Activated CD8-positive, alpha-beta T cell treated with anti-CD3 and anti-CD28 coated beads, Interleukin-2, amount 10 ng/mL, durations not matched to agents 7 days and 5 days (primary cell): ENCODE data around the gene PDS5A. TPM values are rescaled to one million over a fixed set of nuclear protein-coding genes. Genes with fewer than 3 reads are reported as not detected.
A peak's percentile ranks its signal among the peaks of the same experiment; 100 is the strongest.
"Not testable (repeated sequence)": the region's sequence is repeated elsewhere in the genome, so short reads cannot be mapped to it uniquely, and the experiment has no call there.

Experiments
- ATAC-seq: fragments of 150-1000 bp; cut with Tn5 transposase; one replicate; pipeline ENCODE4 v1.10.0; 2021; ENCODE audit warnings: moderate library complexity
- CTCF ChIA-PET: fragments of 350-600 bp; sonication (Branson Sonifier 250); formaldehyde crosslinking; loops from one replicate; lab custom pipeline; 2021; ENCODE audit warnings: antibody characterized with exemption; lab: Charles Lee
- POLR2A ChIA-PET: fragments of 350-600 bp; sonication (Branson Sonifier 250); formaldehyde crosslinking; loops from one replicate; lab custom pipeline; 2021; ENCODE audit warnings: antibody characterized with exemption; lab: Charles Lee
- DNase-seq: peaks from one replicate; pipeline ENCODE4 v3.0.0-alpha.2; 2020
- H3K27ac Mint-ChIP-seq: one replicate; pipeline ENCODE4 v1.8.0; 2021; ENCODE audit warnings: mild to moderate bottlenecking, mixed read lengths
- H3K27me3 Mint-ChIP-seq: one replicate; pipeline ENCODE4 v1.8.0; 2021; ENCODE audit warnings: low read depth, mixed read lengths
- H3K36me3 Mint-ChIP-seq: one replicate; pipeline ENCODE4 v1.8.0; 2021; ENCODE audit warnings: low read depth, mixed read lengths
- H3K4me1 Mint-ChIP-seq: one replicate; pipeline ENCODE4 v1.8.0; 2021; ENCODE audit warnings: low read depth, mixed read lengths
- H3K4me3 Mint-ChIP-seq: one replicate; pipeline ENCODE4 v1.8.0; 2021; ENCODE audit warnings: mild to moderate bottlenecking, mixed read lengths
- H3K9me3 Mint-ChIP-seq: one replicate; pipeline ENCODE4 v1.8.0; 2022; ENCODE audit warnings: mixed read lengths; ENCODE audit not compliant: insufficient read depth
- total RNA-seq, 2 experiments: library from RNA; stranded (reverse); gene quantifications; one replicate each; pipeline ENCODE4 v1.2.3, GENCODE V29; 2021

Gene PDS5A, protein sequence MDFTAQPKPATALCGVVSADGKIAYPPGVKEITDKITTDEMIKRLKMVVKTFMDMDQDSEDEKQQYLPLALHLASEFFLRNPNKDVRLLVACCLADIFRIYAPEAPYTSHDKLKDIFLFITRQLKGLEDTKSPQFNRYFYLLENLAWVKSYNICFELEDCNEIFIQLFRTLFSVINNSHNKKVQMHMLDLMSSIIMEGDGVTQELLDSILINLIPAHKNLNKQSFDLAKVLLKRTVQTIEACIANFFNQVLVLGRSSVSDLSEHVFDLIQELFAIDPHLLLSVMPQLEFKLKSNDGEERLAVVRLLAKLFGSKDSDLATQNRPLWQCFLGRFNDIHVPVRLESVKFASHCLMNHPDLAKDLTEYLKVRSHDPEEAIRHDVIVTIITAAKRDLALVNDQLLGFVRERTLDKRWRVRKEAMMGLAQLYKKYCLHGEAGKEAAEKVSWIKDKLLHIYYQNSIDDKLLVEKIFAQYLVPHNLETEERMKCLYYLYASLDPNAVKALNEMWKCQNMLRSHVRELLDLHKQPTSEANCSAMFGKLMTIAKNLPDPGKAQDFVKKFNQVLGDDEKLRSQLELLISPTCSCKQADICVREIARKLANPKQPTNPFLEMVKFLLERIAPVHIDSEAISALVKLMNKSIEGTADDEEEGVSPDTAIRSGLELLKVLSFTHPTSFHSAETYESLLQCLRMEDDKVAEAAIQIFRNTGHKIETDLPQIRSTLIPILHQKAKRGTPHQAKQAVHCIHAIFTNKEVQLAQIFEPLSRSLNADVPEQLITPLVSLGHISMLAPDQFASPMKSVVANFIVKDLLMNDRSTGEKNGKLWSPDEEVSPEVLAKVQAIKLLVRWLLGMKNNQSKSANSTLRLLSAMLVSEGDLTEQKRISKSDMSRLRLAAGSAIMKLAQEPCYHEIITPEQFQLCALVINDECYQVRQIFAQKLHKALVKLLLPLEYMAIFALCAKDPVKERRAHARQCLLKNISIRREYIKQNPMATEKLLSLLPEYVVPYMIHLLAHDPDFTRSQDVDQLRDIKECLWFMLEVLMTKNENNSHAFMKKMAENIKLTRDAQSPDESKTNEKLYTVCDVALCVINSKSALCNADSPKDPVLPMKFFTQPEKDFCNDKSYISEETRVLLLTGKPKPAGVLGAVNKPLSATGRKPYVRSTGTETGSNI (N-terminal part only)
- 100 to 1,000 TPM; 120 to 126 TPM for total RNA-seq

DNA sequence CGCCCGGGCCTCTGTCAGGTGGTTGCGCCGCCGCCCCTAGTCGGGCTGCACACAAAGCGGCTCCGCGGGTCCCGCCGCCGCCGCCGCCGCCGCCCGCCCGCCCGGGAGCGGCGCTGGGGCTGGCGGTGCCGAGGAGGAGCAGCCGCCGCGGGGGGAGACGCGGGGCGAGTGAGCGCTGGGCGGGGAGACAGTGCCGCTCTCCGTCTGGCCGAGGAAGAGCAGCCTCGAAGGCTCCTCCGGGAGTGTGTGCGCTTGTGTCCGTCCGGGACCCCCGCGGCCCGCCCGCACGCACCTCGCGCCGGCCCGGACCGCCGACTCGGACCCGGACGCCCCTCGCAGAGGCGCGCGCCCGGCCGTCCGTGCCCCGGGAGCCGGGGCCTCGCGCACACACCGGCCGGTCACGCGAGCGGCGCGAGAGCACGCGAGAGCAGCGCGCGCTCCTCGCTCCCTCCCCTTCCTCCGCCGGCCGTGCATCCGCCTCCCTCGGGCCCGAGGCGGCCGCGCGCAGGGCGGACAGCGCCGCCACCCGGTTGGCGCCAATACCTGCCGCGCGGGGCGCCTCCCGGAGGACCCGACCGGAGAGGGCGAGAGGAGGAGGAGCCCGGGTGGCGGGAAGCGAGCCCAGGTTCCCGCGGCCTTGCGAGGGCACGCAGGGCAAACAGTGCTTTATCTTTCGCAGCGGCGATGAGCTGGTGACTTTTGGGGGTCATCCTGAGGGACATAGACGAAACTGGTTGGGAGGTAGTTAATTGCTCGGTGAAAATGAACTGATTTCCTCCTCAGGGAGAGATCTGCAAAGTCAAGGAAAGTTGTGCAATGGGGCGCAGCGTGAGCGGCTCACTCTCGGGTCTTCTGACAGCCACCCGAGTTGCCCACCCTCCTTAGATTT, at the start of gene PDS5A:
Gene PDS5A, minus strand, starts transcription at position 423 of the 889 bp plus-strand sequence. CDS start 1,334 bp downstream, outside the sequence.
- peak within 1 kb of the TSS; percentile 90 for H3K27ac Mint-ChIP-seq
- no peaks in the 10 kb centered on the region for H3K9me3 Mint-ChIP-seq
- no peaks in the 10 kb centered on the region for H3K27me3 Mint-ChIP-seq
- H3K4me1 Mint-ChIP-seq, result peaks cover 41% of the 10 kb centered on the region
- peak within 1 kb of the TSS; percentile 94 for H3K4me3 Mint-ChIP-seq
- ATAC-seq (peak; percentile 85), DNase-seq (peak; percentile 91)
- peaks cover 31% of the 10 kb centered on the region for H3K36me3 Mint-ChIP-seq
- CTCF ChIA-PET, result interaction anchor here (0.7 to 1.7 kb wide), 20 partner anchors 9 to 511 kb away, joined by 3 to 9 read pairs (median 4); partner anchors contain the start of gene N4BP2
- POLR2A ChIA-PET, result interaction anchor here (0.6 to 1.4 kb wide), 8 partner anchors 15 to 340 kb away, joined by 3 to 8 read pairs (median 3); partner anchors contain the start of genes N4BP2 and UBE2K

DNA sequence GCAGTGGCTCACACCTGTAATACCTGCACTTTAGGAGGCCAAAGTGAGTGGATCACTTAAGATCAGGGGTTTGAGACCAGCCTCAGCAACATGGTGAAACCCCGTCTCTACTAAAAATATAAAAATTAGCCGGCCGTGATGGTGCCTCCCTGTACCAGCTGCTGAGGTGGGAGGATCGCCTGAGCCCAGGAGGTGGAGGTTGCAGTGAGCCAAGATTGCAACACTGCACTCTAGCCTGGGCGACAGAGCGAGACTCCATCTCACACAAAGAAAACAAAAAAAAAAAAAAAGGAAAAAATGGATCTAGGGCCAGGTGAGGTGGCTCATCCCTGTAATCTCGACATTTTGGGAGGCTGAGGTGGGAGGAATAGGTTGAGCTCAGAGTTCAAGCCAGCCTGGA, 46.3 kb upstream of the PDS5A start:
- H3K9me3 Mint-ChIP-seq, H3K27ac Mint-ChIP-seq, ATAC-seq, H3K4me1 Mint-ChIP-seq, CTCF ChIA-PET, DNase-seq, POLR2A ChIA-PET, H3K27me3 Mint-ChIP-seq, H3K36me3 Mint-ChIP-seq, H3K4me3 Mint-ChIP-seq: not testable (repeated sequence)

DNA sequence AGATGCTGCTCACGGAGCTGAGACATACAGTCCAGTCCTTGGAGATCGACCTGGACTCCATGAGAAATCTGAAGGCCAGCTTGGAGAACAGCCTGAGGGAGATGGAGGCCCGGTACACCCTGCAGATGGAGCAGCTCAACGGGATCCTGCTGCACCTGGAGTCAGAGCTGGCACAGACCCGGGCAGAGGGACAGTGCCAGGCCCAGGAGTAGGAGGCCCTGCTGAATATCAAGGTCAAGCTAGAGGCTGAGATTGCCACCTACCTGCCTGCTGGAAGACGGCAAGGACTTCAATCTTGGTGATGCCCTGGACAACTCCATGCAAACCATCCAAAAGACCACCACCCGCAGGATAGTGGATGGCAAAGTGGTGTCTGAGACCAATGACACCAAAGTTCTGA, 43.4 kb upstream of the PDS5A start:
- H3K9me3 Mint-ChIP-seq, H3K4me3 Mint-ChIP-seq, CTCF ChIA-PET, H3K27ac Mint-ChIP-seq, H3K27me3 Mint-ChIP-seq, H3K4me1 Mint-ChIP-seq, DNase-seq, H3K36me3 Mint-ChIP-seq, ATAC-seq: not testable (repeated sequence)
- POLR2A ChIA-PET, result interaction anchor here (1.0 kb wide), 1 partner anchor 35 kb away, joined by 3 read pairs; the partner anchor contains the start of gene N4BP2

DNA sequence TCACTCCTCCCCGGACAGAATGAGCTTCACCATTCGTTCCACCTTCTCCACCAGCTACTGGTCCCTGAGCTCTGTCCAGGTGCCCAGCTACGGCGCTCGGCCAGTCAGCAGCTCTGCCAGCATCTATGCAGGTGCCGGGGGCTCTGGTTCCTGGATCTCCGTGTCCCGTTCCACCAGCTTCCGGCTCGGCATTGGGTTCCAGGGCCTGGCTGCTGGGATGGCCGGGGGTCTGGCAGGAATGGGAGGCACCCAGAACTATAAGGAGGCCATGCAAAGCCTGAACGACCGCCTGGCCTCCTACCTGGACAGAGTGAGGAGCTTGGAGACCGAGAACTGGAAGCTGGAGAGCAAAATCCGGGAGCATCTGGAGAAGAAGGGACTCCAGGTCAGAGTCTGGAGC, 42.5 kb upstream of the PDS5A start:
- Mint-ChIP-seq H3K9me3 (no peaks in the 10 kb centered on the region), H3K4me3 (no peak overlapping the region), H3K27me3 (no peaks in the 10 kb centered on the region), H3K36me3 (no peaks in the 10 kb centered on the region), H3K27ac (no peak overlapping the region), H3K4me1 (no peaks in the 10 kb centered on the region)
- ChIA-PET CTCF (no interaction called here), POLR2A (no interaction called here)
- no peak for ATAC-seq
- no peak for DNase-seq

DNA sequence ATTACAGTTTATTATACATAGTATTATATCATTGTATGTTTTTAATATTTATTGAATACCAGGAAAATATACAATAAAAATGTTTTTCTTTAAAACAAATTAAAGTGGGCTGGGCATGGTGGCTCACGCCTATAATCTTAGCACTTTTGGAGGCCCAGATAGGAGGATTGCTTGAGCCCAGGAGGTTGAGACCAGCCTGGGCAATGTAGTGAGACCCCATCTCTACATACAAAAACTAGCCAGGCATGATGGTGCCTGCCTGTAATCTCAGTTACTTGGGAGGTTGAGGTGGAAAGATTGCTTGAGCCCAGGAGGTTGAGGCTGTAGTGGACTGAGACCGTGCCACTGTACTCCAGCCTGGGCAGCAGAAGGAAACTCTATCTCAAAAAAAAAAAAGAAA, 38.3 kb upstream of the PDS5A start:
- Mint-ChIP-seq H3K27ac (no peak overlapping the region), H3K4me1 (no peaks in the 10 kb centered on the region), H3K4me3 (no peak overlapping the region), H3K9me3 (no peaks in the 10 kb centered on the region), H3K36me3 (no peaks in the 10 kb centered on the region), H3K27me3 (no peaks in the 10 kb centered on the region)
- ChIA-PET POLR2A (no interaction called here), CTCF (no interaction called here)
- ATAC-seq (no peak), DNase-seq (no peak)

DNA sequence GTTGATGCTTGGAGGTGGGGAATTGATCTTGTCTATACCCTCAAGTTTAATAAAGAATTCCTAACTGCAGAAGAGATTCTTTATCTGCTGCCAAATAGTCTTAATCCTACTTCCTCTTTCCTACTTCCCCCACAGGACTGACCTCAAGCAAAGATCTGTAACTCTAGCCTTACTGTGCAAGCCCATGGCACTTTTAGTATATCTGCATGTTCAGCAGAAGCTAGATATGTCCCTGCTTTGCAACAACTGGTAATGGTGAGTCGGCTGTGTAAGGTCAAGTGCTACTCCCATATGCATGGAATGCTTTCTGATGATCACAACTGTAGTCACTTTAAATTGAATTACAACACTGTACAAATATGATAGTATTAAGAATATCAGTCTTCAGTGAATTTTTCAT, 26.3 kb upstream of the PDS5A start:
- DNase-seq, result no peak
- CTCF ChIA-PET, result no interaction called here

DNA sequence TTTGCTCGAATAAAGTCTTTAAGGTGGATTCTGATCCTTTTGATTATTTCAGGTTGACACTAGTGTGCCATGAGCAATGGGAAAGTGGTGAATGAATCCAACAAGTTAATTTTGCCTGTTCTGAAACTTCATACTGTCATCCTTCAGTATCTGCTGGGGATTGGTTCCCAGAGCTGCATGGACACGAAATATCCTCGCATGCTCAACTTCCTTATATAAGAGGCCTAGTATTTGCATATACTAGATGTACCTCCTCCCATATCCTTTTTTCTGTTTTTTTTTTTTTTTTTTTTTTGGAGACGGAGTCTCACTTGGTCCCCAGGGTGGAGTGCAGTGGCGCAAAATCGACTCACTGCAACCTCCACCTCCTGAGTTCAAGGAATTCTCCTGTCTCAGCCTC, 23.0 kb upstream of the PDS5A start:
- H3K9me3 Mint-ChIP-seq, result no peaks in the 10 kb centered on the region
- ATAC-seq (no peak), DNase-seq (no peak)
- no peak overlapping the region for H3K27ac Mint-ChIP-seq
- no peaks in the 10 kb centered on the region for H3K4me1 Mint-ChIP-seq
- ChIA-PET POLR2A (no interaction called here), CTCF (no interaction called here)
- H3K36me3 Mint-ChIP-seq, result no peaks in the 10 kb centered on the region
- no peaks in the 10 kb centered on the region for H3K27me3 Mint-ChIP-seq
- H3K4me3 Mint-ChIP-seq, result no peak overlapping the region

More for the DNA sequence above, 26.3 kb upstream of the PDS5A start:
- Mint-ChIP-seq H3K27me3 (no peaks in the 10 kb centered on the region), H3K36me3 (no peaks in the 10 kb centered on the region), H3K27ac (no peak overlapping the region), H3K9me3 (no peaks in the 10 kb centered on the region), H3K4me3 (no peak overlapping the region), H3K4me1 (no peaks in the 10 kb centered on the region)
- POLR2A ChIA-PET, result interaction anchor here (0.6 to 0.7 kb wide), 2 partner anchors 26 to 206 kb away, joined by 3 read pairs; no protein-coding TSS in a partner anchor
- no peak for ATAC-seq

DNA sequence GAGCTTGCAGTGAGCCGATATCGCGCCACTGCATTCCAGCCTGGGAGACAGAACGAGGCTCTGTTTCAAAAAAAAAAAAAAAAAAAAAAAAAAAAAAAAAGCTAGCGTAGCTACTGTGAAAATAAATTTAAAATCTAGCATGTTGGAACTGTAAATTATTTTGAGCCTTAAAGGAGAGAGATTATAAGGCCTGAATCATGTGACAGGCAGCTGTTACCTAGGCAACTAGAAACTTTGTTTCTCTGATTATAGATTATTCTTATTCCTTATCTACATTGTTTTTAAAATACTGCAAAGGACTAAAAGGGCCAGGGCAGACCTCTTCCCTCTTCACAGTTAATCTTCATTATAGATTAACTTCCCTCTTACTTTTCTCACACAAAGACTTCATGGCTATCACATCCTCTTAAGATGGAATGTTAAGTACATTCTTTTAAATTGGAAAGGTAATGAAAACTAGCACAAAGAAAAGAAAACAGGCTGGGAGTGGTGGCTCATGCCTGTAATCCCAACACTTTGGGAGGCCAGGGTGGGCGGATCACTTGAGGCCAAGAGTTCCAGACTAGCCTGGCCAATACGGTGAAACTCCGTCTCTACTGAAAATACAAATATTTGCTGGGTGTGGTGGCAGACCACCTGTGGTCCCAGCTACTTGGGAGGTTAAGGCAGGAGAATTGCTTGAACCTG, 21.1 kb upstream of the PDS5A start:
- no peaks in the 10 kb centered on the region for H3K36me3 Mint-ChIP-seq
- ChIA-PET CTCF (no interaction called here), POLR2A (no interaction called here)
- H3K9me3 Mint-ChIP-seq, result no peaks in the 10 kb centered on the region
- ATAC-seq (no peak), DNase-seq (no peak)
- H3K4me1 Mint-ChIP-seq, result no peaks in the 10 kb centered on the region
- no peak overlapping the region for H3K27ac Mint-ChIP-seq
- H3K4me3 Mint-ChIP-seq, result no peak overlapping the region
- peaks cover 3% of the 10 kb centered on the region for H3K27me3 Mint-ChIP-seq

DNA sequence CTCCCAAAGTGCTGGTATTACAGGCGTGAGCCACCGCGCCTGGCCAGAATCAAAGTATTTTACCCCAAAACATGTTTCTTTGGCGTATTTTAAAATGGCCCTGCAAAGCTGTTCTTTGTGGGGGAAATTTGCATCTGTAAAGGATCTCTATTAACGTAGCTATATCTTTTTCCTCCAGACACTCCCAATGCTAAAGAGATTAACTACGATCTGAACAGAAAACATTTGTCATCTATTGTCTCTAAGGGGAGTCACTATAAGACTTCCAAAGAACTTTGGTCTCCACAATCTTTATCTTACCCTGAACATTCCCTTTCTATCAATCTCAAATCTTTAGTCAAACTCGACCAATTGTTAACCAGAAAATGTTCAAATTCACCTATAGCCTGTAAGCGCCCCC, 19.1 kb upstream of the PDS5A start:
- ChIA-PET POLR2A (no interaction called here), CTCF (no interaction called here)
- no peaks in the 10 kb centered on the region for H3K36me3 Mint-ChIP-seq
- DNase-seq (no peak), ATAC-seq (no peak)
- no peak overlapping the region for H3K27ac Mint-ChIP-seq
- H3K4me1 Mint-ChIP-seq, result no peaks in the 10 kb centered on the region
- peaks cover 3% of the 10 kb centered on the region for H3K27me3 Mint-ChIP-seq
- H3K4me3 Mint-ChIP-seq, result no peak overlapping the region
- H3K9me3 Mint-ChIP-seq, result no peaks in the 10 kb centered on the region

DNA sequence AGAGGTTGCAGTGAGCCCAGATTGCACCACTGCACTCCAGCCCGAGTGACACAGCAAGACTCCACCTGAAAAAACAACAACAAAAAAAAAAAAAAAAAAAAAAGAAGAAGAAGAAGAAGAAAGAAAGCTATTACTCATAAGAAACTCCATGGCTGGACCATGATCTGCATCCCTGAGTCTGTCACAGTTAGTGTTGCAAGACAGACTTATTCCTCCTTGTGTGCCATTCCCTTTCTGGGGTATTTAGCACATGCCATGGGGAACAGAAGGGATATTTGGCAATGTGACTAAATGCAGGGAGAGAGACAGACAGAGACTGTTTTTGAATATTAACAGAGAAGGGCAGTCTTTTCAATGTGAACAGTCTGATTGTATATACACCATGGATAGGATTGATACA, 16.7 kb upstream of the PDS5A start:
- no peak overlapping the region for H3K4me3 Mint-ChIP-seq
- ChIA-PET CTCF (interaction anchor here (1.0 kb wide), 1 partner anchor 19 kb away, joined by 3 read pairs; no protein-coding TSS in a partner anchor), POLR2A (no interaction called here)
- DNase-seq (no peak), ATAC-seq (no peak)
- H3K4me1 Mint-ChIP-seq, result no peaks in the 10 kb centered on the region
- no peak overlapping the region for H3K27ac Mint-ChIP-seq
- peaks cover 3% of the 10 kb centered on the region for H3K27me3 Mint-ChIP-seq
- no peaks in the 10 kb centered on the region for H3K9me3 Mint-ChIP-seq
- H3K36me3 Mint-ChIP-seq, result no peaks in the 10 kb centered on the region
